Heart left ventricle (tissue), 16 donors: ENCODE measurements around the gene MAML2. TPM values are rescaled to one million over a fixed set of nuclear protein-coding genes. Genes with fewer than 3 reads are reported as not detected.

Experiments
- ATAC-seq, 4 donors: fragments of 200-7000 bp; cut with Tn5 transposase; one replicate each; pipeline ENCODE4 v1.9.1; 2020 to 2022; ENCODE audit warnings: moderate library complexity in 4 of 4, mild to moderate bottlenecking in 3 of 4, moderate number of reproducible peaks in 1 of 4
- DNase-seq, 5 donors: peaks; one replicate each; pipeline ENCODE4 v3.0.0-alpha.2; 2020
- H3K27ac ChIP-seq, 12 donors: fragments of 200-600 bp; sonication (generic) in 4 of 12; one replicate each; pipeline versions ENCODE4 v1.5.0 to v1.8.0; 2016 to 2022; ENCODE audit warnings: mild to moderate bottlenecking in 2 of 12
- H3K27me3 ChIP-seq, 9 donors: fragments of 200-600 bp; sonication (generic) in 2 of 9; one replicate each; pipeline versions ENCODE4 v1.5.1 to v1.8.0; 2016 to 2022; ENCODE audit warnings: mild to moderate bottlenecking in 3 of 9
- H3K36me3 ChIP-seq, 9 donors: fragments of 200-600 bp; sonication (generic) in 2 of 9; one replicate each; pipeline versions ENCODE4 v1.5.0 to v1.8.0; 2018 to 2022; ENCODE audit warnings: mild to moderate bottlenecking in 2 of 9
- H3K4me1 ChIP-seq, 12 donors: fragments of 200-600 bp; sonication (generic) in 4 of 12; one replicate each; pipeline versions ENCODE4 v1.5.0 to v1.8.0; 2016 to 2022; ENCODE audit warnings: mild to moderate bottlenecking in 3 of 12
- H3K4me3 ChIP-seq, 12 donors: fragments of 200-600 bp; sonication (generic) in 4 of 12; one replicate each; pipeline versions ENCODE4 v1.5.0 to v1.8.0; 2017 to 2022; ENCODE audit warnings: mild to moderate bottlenecking in 9 of 12, moderate library complexity in 4 of 12
- H3K9me3 ChIP-seq, 12 donors: fragments of 200-600 bp; sonication (generic) in 4 of 12; one replicate each; pipeline versions ENCODE4 v1.5.0 to v1.8.0; 2016 to 2022; ENCODE audit warnings: mild to moderate bottlenecking in 1 of 12
- POLR2A ChIP-seq, 2 donors: fragments of 450-650 bp; IDR thresholded peaks; one replicate each; pipeline ENCODE4 v1.6.1; 2017; ENCODE audit warnings: antibody characterized with exemption in 2 of 2, mild to moderate bottlenecking in 2 of 2, moderate library complexity in 2 of 2
- WGBS, 4 donors: extraction: QIAGEN DNeasy Blood & Tissue Kit in 2 of 4; methylation state at CpG; one replicate each; pipeline versions ENCODE4 v1.1.5 to v1.1.7; 2013 to 2018; 5-methylcytosine and 5-hydroxymethylcytosine counted together
- intact Hi-C, 10 donors: fragments of 100-400 bp; cut with DNase I; formaldehyde crosslinking; loops; one replicate each; pipeline versions ENCODE4 v1.11.1 to v1.14.2; 2022
- polyA plus RNA-seq, 2 donors: library from polyadenylated mRNA; stranded (reverse); fragments of 200-250 nt; gene quantifications; one replicate each; pipeline ENCODE4 v1.2.3, GENCODE V29; 2013
- total RNA-seq, 9 donors: library from RNA; depleted of rRNA in 2 of 9; stranded (reverse); fragments of >200 nt in 2 of 9; fragmentation: NEBNext Ultra II Directional in 3 of 9; extraction: Animal tissue kit (Norgen Biotek cat#: 25700) in 3 of 9; gene quantifications; one replicate each; pipeline versions ENCODE4 v1.1.0 to v1.2.4, GENCODE V29; 2016 to 2023
- TF ChIP-seq, protein P1 (sequence below), 12 donors: fragments of 200-600 bp; sonication (generic) in 4 of 12; IDR thresholded peaks; one replicate each; pipeline versions ENCODE4 v1.5.0 to v1.8.0; 2018 to 2022; ENCODE audit warnings: antibody characterized with exemption in 12 of 12, mild to moderate bottlenecking in 5 of 12
- donor health status: ischemic (EF 13 %, LVEDD 7.1; RV severe dilation, severe dysfunction).
- donor health status: healthy with polysubstance abuse.
- donor health status: DM: no; HTN: yes; CAD: no.
- donor health status: DM: no; HTN: no; CAD: no.
- donor health status: ischemic (EF 25% LVEDD 6.9; RV normal size, moderate dysfunction).
- donor health status: ischemic (EF 25% LVEDD 5.7; RV mildly dilated, moderate dysfunction).
- donor health status: healthy.
- donor health status: DM: yes; HTN: yes; CAD: no.
- donor health status: ischemic (EF 35%, LVEDD 5.7; RV mildly dilated, moderate dysfunction).
- donor health status: nonischemic (EF 11% LVEDD 7.7; RV severe dilation, severe dysfunction).
- donor health status: DM: yes; HTN: yes; CAD: no.
- donor health status: PGD.
- donor health status: ischemic (EF 29% LVEDD 5.4; RV normal size, mild dysfunction).
- donor health status: nonischemic (EF 23%, LVEDD 6.1; RV moderate dilation, normal function).

Gene MAML2
- total and polyA plus RNA-seq, 11 donors = 1.3 to 10.8 (median 4.8) TPM

- TF ChIP-seq, protein P1, sequence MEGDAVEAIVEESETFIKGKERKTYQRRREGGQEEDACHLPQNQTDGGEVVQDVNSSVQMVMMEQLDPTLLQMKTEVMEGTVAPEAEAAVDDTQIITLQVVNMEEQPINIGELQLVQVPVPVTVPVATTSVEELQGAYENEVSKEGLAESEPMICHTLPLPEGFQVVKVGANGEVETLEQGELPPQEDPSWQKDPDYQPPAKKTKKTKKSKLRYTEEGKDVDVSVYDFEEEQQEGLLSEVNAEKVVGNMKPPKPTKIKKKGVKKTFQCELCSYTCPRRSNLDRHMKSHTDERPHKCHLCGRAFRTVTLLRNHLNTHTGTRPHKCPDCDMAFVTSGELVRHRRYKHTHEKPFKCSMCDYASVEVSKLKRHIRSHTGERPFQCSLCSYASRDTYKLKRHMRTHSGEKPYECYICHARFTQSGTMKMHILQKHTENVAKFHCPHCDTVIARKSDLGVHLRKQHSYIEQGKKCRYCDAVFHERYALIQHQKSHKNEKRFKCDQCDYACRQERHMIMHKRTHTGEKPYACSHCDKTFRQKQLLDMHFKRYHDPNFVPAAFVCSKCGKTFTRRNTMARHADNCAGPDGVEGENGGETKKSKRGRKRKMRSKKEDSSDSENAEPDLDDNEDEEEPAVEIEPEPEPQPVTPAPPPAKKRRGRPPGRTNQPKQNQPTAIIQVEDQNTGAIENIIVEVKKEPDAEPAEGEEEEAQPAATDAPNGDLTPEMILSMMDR (IDR thresholded peaks at IDR 0.05) = no peak
- TF ChIP-seq POLR2A (IDR thresholded peaks at IDR 0.05) = no peak
- intact Hi-C loops = loop anchor here in 2 of 10 donors (10.0 kb wide), 3 partner anchors 59 to 109 kb away; no protein-coding TSS in a partner anchor
- WGBS, 4 donors = 88 to 94% (median 93%) methylated on average over 4 of the region's 4 CpGs
Measured at GRCh38 chr11:96334219-96334618, 8.8 kb downstream of the MAML2 start.

GRCh38 chr11:96333191-96333719 is 9.7 kb downstream of the MAML2 start:
- Histone ChIP-seq H3K9me3 (no peaks in the 10 kb centered on the region), H3K36me3 (peaks cover 0 to 4% (median 0%) of the 10 kb centered on the region in 9 donors), H3K4me1 (peaks cover 0 to 89% (median 38%) of the 10 kb centered on the region in 12 donors), H3K27me3 (no peaks in the 10 kb centered on the region), H3K4me3 (no peak overlapping the region), H3K27ac (peak overlapping the region in 1 of 12 donors; percentile 15)
- intact Hi-C loops = loop anchor here in 2 of 10 donors (10.0 kb wide), 3 partner anchors 58 to 108 kb away; no protein-coding TSS in a partner anchor
- TF ChIP-seq POLR2A (IDR thresholded peaks at IDR 0.05) = no peak
- TF ChIP-seq, protein P1 (IDR thresholded peaks at IDR 0.05) = no peak
- WGBS, 4 donors = 68 to 90% (median 85%) methylated on average over 4 of the region's 4 CpGs
- no peak for ATAC-seq
- no peak for DNase-seq

More at GRCh38 chr11:96334219-96334618, 8.8 kb downstream of the MAML2 start:
- H3K27me3 ChIP-seq = no peaks in the 10 kb centered on the region
- no peak for ATAC-seq
- no peak overlapping the region for H3K4me3 ChIP-seq
- H3K36me3 ChIP-seq = peaks cover 0 to 4% (median 0%) of the 10 kb centered on the region in 9 donors
- peaks cover 0 to 90% (median 44%) of the 10 kb centered on the region in 12 donors for H3K4me1 ChIP-seq
- no peaks in the 10 kb centered on the region for H3K9me3 ChIP-seq
- DNase-seq = no peak
- peak overlapping the region in 1 of 12 donors; percentile 16 for H3K27ac ChIP-seq

DNA sequence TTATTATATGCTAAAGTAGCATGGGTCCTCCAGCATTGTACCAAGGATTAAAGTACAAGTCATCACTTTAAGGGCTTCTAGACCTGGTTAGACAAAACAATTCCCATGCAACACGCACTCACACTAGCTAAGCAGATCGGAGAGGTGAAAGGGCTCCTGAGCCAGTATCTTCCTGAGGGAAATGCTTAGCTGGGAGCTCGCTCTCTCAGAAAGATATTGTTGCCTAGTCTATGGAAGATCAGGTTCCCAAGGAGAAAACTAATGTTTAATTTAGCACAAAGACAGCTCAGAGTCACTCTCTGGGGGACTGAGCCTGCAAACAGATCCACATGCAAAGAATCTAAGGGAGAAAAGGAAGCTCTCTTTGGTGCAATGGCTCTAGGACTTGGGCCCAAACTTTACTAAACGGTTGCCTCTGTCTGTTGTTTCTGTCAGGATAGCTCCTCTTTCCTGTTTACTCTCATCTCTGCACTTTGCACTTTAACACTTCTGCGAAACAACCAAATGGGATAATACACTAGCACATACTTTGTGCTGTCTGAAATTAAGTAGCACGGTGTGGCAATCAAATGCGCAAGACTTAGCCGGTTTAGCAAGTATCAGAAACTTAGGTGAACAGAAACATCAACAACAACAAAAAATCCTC is 10.7 kb downstream of the MAML2 start:
- ATAC-seq = peak; percentile 8 to 40 (median 30)

More for the DNA sequence above, 10.7 kb downstream of the MAML2 start:
- no peaks in the 10 kb centered on the region for H3K9me3 ChIP-seq
- intact Hi-C loops = loop anchor here in 2 of 10 donors (10.0 kb wide), 3 partner anchors 57 to 107 kb away; no protein-coding TSS in a partner anchor
- 63 to 72% (median 65%) methylated on average over 8 of the region's 8 CpGs for WGBS, 4 donors
- TF ChIP-seq POLR2A (IDR thresholded peaks at IDR 0.05) = no peak
- TF ChIP-seq, protein P1 (IDR thresholded peaks at IDR 0.05) = no peak
- DNase-seq = no peak
- H3K36me3 ChIP-seq = peaks cover 0 to 4% (median 0%) of the 10 kb centered on the region in 9 donors
- peaks cover 0 to 79% (median 28%) of the 10 kb centered on the region in 12 donors for H3K4me1 ChIP-seq
- no peak overlapping the region for H3K4me3 ChIP-seq
- no peaks in the 10 kb centered on the region for H3K27me3 ChIP-seq
- peak overlapping the region in 6 of 12 donors; percentile 5 to 30 (median 22) for H3K27ac ChIP-seq
